AG09319 (cell line): Measurements from ENCODE around the gene STYX.

Experiments used
- DNase-seq: peaks from one replicate; pipeline ENCODE4 v3.0.0-alpha.2; 2010; ENCODE audit warnings: low read depth; ENCODE audit errors: extremely low read depth
- CTCF ChIP-seq: IDR thresholded peaks from 2 replicates; pipeline ENCODE4 v1.5.1; 2011; ENCODE audit warnings: low read depth, mild to moderate bottlenecking, inconsistent platforms, low read length, moderate library complexity

Gene STYX

DNA sequence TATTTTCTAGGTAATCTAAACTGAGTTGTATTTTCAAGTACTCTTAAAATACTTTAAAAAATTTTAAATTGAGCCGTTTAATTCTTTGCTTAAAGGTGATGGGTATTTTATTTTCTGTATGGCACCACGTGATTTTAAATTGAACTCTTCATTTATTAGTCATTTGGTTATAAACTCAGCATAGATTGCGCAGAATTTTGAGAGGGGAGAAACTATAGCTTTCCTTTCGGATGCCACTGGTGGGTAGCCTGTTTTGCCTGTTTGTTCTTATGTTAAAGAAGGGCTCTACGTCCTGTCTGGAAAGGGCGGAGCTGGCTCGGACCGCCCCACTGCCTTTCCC, 411 bp upstream of the STYX start:
- DNase-seq, result no peak
- no peak for TF ChIP-seq CTCF

DNA sequence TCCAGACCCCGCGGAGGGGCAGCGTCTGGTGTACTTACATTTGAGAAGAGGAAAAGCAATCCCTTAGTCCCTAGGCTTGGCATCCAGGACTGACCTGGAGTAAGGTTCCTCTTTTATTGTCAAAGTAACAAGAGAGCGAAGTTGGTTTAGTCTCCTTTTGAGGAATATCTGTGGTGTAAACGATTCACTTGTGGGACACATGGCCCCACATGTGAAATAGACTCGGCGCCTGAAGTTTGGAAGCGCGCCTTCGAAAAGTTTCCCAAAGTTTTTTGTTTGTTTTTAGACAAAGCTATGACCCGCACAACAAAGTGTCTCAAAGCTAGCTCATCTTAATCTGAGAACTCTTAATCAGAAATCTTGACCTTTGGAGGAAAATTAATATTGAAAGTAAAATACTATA, 744 bp downstream of the STYX start:
- no peak for TF ChIP-seq CTCF
- no peak for DNase-seq

GRCh38 chr14:52733824-52734223, 3.9 kb downstream of the STYX start:
- no peak for DNase-seq
- TF ChIP-seq CTCF, result no peak

DNA sequence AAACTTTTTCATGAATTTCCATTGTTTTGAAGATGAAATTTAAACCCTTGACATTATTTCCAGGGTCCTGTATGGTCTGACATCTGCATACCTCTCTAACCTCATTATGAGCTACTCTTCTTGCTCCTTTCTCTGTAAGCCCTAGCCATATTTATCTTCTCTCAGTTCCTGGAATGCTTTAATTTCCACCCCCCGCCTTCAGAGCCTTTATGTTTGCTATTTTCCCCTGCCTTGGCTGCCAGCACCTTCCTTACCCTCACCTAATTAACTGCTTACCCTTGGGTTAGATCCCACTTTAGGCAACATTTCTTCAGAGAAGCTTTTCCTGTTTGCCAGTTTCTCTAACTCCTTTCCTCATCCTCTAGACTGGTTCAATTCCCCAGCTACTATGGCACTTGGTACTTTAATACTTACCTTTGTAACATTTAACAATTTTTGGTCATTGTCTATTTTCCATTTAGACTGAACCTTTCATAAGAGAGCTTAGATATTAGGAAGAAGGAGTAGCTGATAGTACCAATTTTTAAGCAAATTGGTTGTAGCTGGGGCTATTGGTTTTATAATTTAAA, 6.0 kb downstream of the STYX start:
- no peak for TF ChIP-seq CTCF
- DNase-seq, result no peak

DNA sequence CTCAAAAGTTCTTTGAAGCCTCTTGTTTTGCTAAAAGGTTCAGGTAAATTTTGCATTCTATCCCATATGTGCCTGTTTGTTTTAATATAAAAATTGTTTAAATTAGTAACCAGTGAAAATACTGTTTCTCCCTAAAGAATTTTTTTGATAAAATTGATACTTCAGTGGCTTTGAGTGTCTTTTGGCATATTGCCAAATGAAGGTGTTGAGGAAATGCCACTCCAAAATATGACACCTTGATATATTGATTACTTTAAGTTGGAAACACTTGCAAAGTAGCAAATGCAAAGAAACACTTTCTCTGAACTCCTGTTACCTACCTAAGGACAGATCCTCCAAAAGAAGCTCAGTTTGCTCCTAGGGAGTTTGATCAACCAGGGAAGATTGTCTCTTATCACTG, 8.4 kb downstream of the STYX start:
- DNase-seq, result no peak
- no peak for TF ChIP-seq CTCF

- no peak for DNase-seq
- no peak for TF ChIP-seq CTCF
Measured at GRCh38 chr14:52740751-52741150, 10.8 kb downstream of the STYX start.

- no peak for DNase-seq
- no peak for TF ChIP-seq CTCF
Measured at GRCh38 chr14:52741865-52742264, 11.9 kb downstream of the STYX start.
